PFSK-1 (cell line): ENCODE measurements around the gene ATP7B.

Experiments used
- FOXP2 ChIP-seq: optimal IDR thresholded peaks from 2 replicates; pipeline ENCODE3; 2011; ENCODE audit warnings: borderline replicate concordance, control low read depth, inconsistent platforms; ENCODE audit not compliant: insufficient read depth; ENCODE audit errors: extremely low read length, extremely low read depth
- POLR2AphosphoS5 ChIP-seq: IDR thresholded peaks from 2 replicates; pipeline ENCODE4 v1.6.1; 2012; ENCODE audit warnings: low read depth, mild to moderate bottlenecking, control low read depth, low read length, moderate library complexity
- REST ChIP-seq, 2 experiments: IDR thresholded peaks; 2 replicates each; pipeline versions ENCODE4 v1.6.1 to v1.8.0; 2011 to 2012; ENCODE audit warnings: low read depth in 2 of 2, low read length in 2 of 2, control low read depth in 1 of 2, inconsistent platforms in 1 of 2, mild to moderate bottlenecking in 1 of 2, moderate library complexity in 1 of 2; ENCODE audit not compliant: insufficient read depth in 1 of 2
- SIN3A ChIP-seq: IDR thresholded peaks from 2 replicates; pipeline ENCODE4 v1.6.1; 2012; ENCODE audit warnings: mild to moderate bottlenecking, low read length, moderate library complexity, borderline replicate concordance; ENCODE audit not compliant: insufficient read depth
- TAF1 ChIP-seq: IDR thresholded peaks from 2 replicates; pipeline ENCODE4 v1.6.1; 2012; ENCODE audit warnings: low read length, control low read depth, borderline replicate concordance; ENCODE audit not compliant: insufficient read depth

The ATP7B gene

GRCh38 chr13:51913421-51914136 is 97.7 kb downstream of the ATP7B start:
- TF ChIP-seq REST (IDR thresholded peaks at IDR 0.05; ENCODE audit: insufficient read depth in 1 of 2, low read depth in 2 of 2, low read length in 2 of 2) (no peak), FOXP2 (no peak), SIN3A (no peak), POLR2AphosphoS5 (no peak), TAF1 (no peak)

- TF ChIP-seq TAF1 (no peak), REST (IDR thresholded peaks at IDR 0.05; ENCODE audit: insufficient read depth in 1 of 2, low read depth in 2 of 2, low read length in 2 of 2) (no peak), FOXP2 (no peak), SIN3A (no peak), POLR2AphosphoS5 (no peak)
These were observed 98.6 kb downstream of the ATP7B start for GRCh38 chr13:51912511-51913225.

- no peak for TF ChIP-seq TAF1
- TF ChIP-seq SIN3A, result no peak
- no peak for TF ChIP-seq FOXP2
- no peak for TF ChIP-seq REST (IDR thresholded peaks at IDR 0.05; ENCODE audit: insufficient read depth in 1 of 2, low read depth in 2 of 2, low read length in 2 of 2)
- TF ChIP-seq POLR2AphosphoS5, result no peak
These were observed 99.2 kb downstream of the ATP7B start for GRCh38 chr13:51912091-51912490.

- TF ChIP-seq REST (IDR thresholded peaks at IDR 0.05; ENCODE audit: insufficient read depth in 1 of 2, low read depth in 2 of 2, low read length in 2 of 2) (no peak), TAF1 (no peak), FOXP2 (no peak), POLR2AphosphoS5 (no peak), SIN3A (no peak)
These were observed 100.7 kb downstream of the ATP7B start for GRCh38 chr13:51910508-51910907.
